HL-60/S4 treated with phorbol 12-myristate 13-acetate at 8.2 ng/mL for 4 days and 3 days (cell line): Measurements from ENCODE around the gene EHBP1.

ENCODE experiments used
- in situ Hi-C: fragments of 300-500 bp; cut with MboI; formaldehyde crosslinking; loops from 2 replicates; pipeline ENCODE4 v1.15.0; 2022; ENCODE audit warnings: low sequenced_read_pairs

EHBP1 gene

DNA sequence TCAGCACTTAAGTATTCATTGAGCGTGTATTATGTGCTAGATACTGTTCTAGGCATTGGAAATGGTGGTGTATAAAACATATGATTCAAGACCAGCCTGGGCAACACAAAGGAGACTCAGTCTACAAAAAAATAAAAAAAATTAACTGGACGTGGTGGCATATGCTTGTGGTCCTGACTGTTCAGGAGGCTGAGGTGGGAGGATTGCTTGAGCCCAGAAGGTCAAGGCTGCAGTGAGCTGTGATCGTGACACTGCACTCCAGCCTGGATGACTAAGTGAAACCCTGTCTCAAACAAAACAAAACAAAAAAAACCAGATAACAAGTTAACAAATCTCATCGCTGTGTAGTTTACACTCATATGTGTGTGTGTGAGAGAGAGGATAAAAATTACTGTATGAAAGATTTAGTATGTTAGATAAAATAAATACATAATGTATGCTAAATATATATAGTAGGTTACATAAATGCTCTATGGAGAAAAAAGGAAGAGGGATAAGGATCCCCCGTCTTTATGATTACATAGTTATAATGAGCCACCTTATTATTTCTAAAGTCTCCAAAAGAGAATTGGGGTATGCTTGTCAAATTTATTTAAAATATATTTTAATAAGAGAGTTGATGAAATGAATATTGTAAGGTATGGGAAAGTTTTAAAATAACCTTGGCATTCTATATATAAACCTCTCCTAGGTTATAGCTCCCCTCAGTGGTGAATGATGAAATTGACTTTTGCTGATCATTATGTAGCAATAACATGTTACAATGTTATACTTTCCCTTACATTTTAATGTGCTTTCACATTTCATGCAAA, 69.2 kb downstream of the EHBP1 start:
- in situ Hi-C loops: loop anchor here (10.0 kb wide), 1 partner anchor 320 kb away; no protein-coding TSS in a partner anchor

DNA sequence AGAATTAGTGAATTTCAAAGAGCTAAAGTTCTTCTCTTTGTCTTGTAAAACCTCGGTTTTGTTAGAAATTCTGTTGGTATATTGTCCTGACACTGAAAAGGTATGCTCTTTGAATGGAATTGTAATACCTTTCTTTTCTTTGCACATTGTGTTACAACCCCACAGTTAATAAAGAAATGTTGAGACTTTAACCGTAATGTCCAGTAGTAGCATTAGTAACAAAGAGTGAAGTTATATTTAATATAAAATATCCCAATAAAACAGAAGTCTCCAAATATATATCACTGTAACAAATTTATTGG, 69.8 kb downstream of the EHBP1 start:
- in situ Hi-C loops: loop anchor here (10.0 kb wide), 1 partner anchor 321 kb away; no protein-coding TSS in a partner anchor

DNA sequence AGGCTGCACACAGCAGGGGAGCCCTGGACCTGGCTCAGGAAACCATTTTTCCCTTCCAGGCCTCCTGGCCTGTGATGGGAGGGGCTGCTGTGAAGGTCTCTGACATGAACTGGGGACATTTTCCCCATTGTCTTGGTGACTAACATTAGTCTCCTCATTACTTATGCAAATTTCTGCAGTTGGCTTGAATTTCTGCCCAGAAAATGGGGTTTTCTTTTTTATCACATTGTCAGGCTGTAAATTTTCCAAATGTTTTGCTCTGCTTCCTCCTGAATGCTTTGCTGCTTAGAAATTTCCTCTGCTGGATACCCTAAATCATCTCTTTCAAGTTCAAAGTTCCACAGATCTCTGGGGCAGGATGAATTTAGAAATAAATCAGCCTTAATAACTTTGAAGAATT, 78.2 kb downstream of the EHBP1 start:
- in situ Hi-C loops: no loop called here

DNA sequence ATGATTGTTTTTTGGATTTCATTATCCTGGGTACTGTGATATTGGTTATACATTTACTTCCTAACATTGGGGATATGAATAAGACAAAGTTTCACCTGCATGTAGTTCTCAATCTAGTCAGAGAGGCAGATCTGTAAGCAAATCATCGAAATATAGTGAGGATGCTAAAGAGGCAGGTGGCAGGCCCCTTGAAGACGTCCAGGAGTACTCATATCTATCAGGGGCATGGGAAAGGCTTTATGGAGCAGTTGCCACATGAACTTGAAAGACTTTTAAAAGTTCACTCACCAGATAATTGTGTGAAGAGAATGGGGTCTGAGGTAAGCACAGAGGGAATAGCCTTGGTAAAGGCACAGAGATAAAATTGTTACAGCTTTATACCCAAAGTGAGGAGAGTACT, 78.8 kb downstream of the EHBP1 start:
- in situ Hi-C loops: no loop called here

DNA sequence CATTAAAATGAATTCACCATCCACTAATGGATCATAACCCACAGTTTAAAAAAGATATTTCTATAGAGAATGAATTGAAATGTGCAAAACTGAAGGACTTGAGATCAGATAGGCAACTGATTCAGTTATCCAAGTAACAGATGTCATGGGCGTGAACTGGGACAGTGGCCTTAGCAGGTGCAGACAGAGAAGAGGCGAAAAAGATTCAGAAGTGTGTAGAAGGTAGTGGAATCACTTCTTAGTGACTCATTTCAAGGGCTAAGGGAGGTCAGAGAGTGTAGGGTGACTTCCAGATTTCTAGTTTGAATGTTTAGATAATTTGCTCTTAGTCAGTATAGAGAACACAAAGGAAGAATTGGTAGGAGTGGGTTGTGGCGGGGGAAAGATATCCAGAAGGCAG, 79.7 kb downstream of the EHBP1 start:
- in situ Hi-C loops: no loop called here

DNA sequence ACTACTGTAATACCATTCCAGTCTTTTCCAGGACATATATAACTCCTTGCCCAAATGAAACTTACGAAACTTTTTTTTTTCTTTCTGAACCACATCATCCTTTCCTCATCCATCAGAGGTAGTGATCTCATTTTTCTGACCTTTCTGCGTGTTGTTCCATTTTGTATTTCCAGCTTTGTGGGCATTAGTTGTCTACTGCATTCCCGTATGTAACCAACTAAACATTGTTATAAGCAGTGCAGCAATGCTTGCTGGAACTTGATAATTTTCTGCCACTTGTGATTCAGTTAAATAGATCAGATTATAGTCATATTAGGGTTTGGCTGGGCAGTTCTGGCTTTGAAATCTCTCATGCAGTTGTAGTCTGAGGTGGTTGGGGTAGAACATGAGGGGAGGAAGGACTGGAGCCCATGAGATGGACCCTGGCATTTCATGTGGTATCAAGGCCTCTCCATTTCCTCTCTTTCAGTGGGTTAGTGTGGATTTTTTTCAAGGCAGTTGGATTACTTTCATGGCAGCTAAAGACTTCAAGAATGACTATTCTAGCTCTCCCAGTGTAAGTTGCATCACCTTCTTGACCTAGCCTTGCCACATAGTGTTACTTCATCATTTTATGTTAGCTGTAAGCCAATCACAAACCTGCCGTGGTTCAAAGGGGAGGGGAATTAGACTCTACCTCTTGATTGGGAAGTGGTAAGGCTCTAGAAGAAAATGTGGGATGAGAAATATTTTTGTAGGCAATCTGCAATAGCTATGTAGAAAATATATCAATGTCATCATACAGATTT, 80.5 kb downstream of the EHBP1 start:
- in situ Hi-C loops: no loop called here

DNA sequence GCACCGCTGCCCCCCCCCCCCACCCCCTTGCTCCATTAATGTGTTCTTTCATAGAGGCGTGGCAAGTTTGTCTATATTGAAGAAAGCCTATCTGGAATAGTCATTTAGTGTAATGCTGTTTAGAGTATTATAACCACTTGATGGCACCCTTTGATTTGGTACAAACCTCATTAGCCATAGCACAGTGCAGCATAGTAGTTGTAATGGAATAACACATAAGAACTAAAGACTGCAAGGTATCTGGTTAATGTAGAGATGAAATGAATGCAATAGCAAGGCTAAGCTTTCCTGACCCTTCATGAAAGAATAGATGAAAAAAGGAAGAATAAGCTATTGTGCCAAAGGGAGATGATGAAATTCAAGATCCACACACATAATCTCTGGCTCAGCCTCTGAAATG, 81.9 kb downstream of the EHBP1 start:
- in situ Hi-C loops: no loop called here

DNA sequence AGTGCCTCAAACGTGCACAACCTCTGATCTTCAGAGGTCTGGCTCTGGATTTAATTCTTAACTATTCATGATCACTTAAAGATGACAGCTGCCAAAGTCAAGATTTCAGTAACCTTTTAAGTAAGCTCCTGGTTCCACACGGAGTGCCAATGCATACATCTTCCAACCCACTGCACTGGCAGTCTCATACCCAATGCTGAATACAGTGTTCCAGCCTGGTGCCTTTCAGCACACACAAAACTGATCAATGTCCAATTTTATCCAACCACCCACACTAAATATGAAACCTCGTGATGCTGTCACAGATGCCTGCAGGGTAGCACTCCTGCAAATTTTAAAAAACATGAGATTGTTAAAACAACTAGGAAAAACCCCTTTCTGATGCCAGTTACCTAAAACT, 84.0 kb downstream of the EHBP1 start:
- in situ Hi-C loops: no loop called here

DNA sequence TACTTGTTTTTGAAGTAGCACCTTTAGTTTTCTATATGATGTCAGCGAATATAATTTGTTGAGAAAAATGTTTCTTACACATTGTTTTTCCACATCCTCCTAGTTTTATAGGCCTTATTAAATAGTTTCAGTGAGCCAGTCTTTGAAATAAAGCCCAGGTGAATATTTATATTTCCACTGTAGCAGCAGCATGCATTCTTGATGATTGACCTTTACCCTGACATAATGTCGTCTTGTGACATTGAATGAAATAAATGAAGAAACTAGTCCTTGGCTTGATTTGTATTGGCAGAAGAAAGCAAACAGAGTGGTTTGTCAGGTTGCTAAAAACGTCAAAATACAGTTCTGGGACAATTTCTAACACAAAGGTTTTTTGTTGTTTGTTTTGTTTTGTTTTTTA, 84.4 kb downstream of the EHBP1 start:
- in situ Hi-C loops: no loop called here

DNA sequence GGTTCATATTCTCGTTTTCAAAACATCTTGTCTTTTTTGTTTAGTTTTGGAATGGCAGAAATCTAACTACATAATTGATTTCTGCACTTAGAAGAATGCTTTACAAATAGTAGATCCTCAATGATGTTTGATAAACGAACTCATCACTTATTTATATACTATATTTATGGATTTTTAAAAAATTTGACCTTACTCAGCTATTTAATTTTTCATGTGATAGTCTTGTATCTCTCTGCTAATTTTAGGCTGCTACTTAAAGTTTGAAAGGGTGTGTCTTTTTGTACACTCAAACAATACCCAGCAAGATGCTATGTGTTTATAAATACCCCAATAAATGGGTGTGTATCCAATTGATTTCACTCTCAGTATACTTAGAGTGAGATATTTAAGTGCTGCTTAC, 86.9 kb downstream of the EHBP1 start:
- in situ Hi-C loops: no loop called here

DNA sequence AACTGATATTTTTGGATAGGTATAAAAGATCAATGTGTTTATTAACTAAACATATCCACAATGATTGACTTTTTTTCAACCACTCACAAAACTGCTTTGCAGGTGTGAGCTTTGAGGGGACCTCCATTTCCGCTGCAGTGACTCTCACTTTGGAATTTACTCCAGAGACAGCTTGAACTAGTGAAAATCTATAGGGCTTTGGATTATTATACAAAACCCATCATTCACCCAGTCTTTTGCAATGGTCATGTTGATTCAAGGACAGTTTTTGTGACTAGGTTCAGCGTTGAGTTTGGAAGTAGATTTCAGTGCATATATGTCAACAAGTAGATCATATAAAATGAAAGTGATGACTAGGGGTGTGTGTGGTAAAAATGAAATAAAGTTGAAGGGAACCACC, 87.7 kb downstream of the EHBP1 start:
- in situ Hi-C loops: no loop called here

DNA sequence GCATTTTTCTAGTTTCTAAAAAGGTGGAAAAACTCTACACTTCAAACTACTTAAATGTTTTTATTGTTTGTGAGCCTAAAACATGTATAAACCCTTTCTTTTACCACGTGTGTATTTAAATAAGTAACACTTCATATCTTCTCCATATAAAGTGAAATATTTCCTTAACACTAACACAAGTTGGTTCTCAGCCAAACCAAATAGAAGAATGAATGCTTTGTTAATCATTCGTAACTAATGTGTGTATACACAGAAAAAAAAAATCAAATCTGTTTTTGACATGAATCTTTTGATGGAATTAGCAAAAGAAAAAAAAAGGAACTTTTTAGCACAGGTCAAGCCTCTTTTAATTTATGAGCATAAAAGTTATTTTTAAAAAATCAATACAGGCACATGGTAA, 89.3 kb downstream of the EHBP1 start:
- in situ Hi-C loops: no loop called here

DNA sequence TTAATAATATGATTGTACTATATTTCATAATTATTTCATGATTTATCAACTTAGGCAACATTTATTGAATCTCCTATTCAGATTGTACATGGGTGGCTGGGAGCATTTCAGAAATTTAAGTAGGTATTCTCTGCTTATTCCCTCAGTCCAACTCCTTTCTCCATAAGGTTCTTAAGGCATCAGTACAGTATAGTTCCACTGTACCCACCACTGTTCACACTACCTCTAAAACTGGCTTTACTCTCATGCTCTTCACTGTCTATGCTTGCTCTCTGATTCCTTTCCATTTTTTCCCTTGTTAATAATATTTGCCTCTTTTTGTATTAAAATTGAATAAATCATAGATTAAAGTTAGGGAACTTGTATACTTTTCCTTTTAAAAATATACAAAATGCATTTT, 89.8 kb downstream of the EHBP1 start:
- in situ Hi-C loops: no loop called here

DNA sequence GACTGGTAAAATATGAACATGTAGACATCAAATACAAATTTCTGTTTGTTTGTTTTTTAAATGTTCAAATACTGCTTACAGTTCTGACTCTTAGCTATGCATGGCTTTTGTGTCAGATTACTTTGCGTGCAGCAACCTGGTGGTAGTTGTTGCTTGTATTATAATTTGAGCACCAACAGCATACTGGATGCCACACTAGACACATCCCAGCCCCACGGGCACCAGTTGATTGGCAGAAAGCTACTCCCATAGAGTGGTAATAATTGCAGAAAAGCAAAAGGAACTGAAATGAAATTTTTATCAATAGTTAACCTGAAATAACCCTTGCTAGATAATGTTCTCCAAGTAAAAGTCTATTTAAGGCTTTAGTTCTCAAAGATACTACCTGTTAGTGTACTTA, 91.6 kb downstream of the EHBP1 start:
- in situ Hi-C loops: no loop called here

DNA sequence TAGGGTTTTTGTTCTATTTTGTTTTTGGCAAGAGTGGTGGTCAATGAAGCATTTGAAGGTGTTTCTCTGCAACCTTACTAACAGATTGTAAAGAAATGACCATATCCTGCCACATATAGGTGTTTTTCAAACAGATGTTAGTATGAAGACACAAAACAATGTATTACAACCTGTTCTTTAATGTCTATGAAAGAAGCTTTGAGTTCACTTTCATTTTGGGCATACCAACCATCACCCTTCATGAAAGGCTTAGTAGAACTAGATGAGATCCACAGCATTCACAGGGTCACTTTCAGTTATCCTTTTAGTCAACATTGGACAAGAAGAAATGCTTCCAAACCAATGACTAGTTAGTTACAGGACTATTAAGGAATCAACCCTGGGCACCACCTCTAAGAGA, 95.1 kb downstream of the EHBP1 start:
- in situ Hi-C loops: no loop called here

DNA sequence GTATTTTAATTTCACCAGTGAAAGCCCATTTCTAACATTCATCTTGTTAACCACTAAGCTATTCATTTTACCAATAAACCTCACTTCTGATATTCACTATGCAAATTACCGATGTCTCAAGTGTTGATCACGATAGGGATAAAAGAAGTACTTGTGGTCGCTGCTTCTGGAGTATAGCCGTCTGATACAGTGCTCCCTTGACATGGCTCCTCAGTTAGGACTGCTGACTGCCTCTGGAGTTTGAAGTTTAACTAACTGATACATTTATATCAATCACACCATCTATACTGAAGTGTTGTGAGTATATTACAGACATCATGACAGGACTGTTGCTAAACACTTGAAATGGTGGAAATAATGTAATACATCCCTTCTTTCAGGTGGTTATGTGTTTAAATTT, 95.6 kb downstream of the EHBP1 start:
- in situ Hi-C loops: no loop called here

DNA sequence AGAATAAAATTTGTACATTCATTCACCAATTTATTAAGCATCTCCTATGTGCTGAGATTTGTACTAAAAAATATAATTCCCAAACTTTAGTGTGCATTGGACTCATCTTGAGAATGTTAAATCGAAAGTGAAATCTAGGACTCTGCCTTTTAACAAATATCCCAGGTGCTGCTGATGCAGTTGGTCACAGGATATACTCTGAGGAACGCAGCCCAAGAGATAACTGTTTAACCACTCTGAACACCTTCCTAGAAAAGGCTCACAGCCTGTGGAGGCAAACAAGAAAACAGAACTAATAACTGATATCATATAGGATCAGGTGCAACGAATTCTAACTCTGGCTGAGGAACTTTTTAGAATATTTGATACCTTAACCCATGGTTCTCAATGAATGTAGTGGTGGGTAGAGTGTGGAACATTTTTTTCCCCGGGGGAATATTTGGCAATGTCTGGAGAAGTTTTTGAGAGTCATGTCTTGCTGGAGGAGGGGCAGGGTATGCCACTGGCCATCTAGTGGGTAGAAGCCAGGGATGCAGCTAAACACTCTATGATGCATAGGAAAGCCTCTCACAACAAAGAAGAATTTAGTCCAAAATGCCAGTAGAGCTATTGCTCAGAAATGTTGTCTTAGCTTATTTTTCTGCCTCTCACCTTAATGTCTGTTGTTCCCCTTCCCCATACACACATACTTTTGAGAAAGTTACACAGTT, 96.5 kb downstream of the EHBP1 start:
- in situ Hi-C loops: no loop called here

DNA sequence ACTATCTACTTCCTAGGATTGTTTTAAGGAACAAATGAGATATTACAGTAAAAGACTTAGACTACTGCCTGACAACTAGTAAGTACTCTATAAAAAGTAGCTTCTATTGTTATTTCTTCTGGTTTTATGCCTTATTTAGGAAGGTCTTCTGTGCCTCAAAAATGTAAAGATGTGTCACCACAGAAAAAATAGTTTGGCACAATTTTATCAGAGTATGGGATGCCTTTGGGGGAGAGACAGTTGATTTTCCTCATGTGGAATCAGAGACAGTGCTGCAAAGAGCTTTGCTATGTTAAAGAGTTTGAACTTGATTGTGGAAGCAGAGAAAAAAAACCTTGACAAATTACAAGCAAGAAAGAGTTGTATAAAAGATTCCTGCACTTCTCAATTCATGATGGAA, 98.4 kb downstream of the EHBP1 start:
- in situ Hi-C loops: no loop called here

DNA sequence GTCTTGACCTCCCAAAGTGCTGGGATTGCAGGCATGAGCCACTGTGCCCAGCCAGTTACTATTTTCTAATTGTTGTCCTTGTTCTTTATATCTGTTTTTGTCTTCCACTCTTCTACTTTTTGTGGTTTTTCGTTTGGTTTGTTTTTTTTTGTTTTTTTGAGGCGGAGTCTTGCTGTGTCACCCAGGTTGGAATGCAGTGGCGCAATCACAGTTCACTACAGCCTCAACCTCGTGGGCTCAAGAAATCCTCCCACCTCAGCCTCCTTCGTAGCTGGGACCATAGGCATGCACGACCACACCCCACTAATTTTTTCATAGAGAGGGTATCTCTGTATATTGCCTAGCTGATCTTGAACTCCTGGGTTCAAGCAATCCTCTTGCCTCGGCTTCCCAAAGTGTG, 100.7 kb downstream of the EHBP1 start:
- in situ Hi-C loops: no loop called here

DNA sequence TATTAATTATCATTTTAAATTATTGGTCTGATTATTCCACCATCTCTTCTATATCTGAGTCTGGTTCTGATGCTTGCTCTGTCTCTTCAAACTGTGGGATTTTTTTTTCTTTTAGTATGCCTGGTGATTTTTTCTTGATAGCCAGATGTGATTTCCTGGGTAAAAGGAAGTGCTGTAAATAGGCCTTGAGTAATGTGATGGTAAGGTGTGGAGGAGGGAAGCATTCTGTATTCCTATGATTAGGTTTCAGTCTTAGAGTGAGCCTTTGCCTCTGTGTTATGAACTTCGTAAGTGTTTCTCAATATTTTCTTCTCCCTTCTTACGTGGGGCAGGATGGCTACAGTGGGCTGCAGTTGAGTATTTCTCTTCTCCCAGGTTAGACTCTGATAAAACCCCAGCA, 103.0 kb downstream of the EHBP1 start:
- in situ Hi-C loops: no loop called here

DNA sequence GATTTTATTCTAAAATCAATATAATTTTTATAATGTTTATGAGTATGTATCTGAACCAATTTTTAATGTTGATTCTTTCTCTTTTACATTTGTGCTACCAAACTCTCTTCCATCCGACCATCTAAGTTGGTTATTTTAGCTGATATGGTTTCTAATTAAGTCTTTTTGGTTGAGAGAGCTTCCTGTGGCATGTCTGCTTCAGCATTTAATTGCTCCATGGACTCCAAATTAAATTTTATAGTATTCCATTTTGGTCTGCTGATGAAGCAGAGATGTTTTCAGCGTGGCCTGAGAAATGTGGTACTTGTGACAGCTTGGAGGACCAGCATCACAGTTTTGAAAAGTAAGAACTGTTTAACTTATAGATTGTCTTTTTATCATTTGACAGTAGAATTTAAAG, 105.6 kb downstream of the EHBP1 start:
- in situ Hi-C loops: no loop called here

DNA sequence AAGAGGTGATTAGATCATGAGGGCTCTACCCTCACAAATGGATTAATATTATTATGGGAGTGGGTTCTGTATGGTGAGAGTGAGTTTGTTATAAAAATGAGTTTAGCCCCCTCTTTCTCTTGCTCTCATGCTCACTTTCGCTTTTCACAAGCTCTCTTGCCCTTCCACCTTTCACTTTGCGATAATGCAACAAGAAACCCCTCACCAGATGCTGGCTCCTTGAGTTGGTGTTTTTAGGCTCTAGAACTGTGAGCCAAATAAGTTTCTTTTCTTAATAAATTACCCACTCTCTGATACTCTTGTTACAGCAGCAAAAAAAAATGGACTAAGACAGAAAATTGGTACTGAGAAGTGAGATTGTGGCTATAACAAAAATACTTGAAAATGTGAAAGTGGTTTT, 106.5 kb downstream of the EHBP1 start:
- in situ Hi-C loops: no loop called here
